Karpas-422 (cell line): ENCODE data around the gene SBNO2. TPM values are rescaled to one million over a fixed set of nuclear protein-coding genes. Genes with fewer than 3 reads are reported as not detected.
A peak's percentile ranks its signal among the peaks of the same experiment; 100 is the strongest.

Source experiments
- DNase-seq: peaks from one replicate; pipeline ENCODE4 v3.0.0-alpha.2; 2015
- H2AFZ ChIP-seq: fragments of 200-600 bp; sonication (generic); 2 replicates; pipeline ENCODE4 v1.6.1; 2014; ENCODE audit warnings: antibody characterized with exemption, low read length, mixed read lengths
- H3K27ac ChIP-seq: fragments of 200-600 bp; sonication (generic); 2 replicates; pipeline ENCODE4 v1.5.1; 2014; ENCODE audit warnings: mild to moderate bottlenecking, low read length, moderate library complexity
- H3K27me3 ChIP-seq: fragments of 200-600 bp; sonication (generic); 2 replicates; pipeline ENCODE4 v1.6.1; 2014; ENCODE audit warnings: low read length, mixed read lengths
- H3K36me3 ChIP-seq: fragments of 200-600 bp; sonication (generic); 2 replicates; pipeline ENCODE4 v1.6.1; 2014; ENCODE audit warnings: low read length, mixed read lengths; ENCODE audit not compliant: insufficient read depth
- H3K4me1 ChIP-seq: fragments of 200-600 bp; sonication (generic); 2 replicates; pipeline ENCODE4 v1.6.1; 2014; ENCODE audit warnings: mild to moderate bottlenecking, low read length, mixed read lengths
- H3K4me2 ChIP-seq: fragments of 200-600 bp; sonication (generic); 2 replicates; pipeline ENCODE4 v1.6.1; 2014; ENCODE audit warnings: low read length, low read depth, mild to moderate bottlenecking; ENCODE audit not compliant: poor library complexity, severe bottlenecking
- H3K4me3 ChIP-seq: fragments of 200-600 bp; sonication (generic); 2 replicates; pipeline ENCODE4 v1.5.1; 2014; ENCODE audit warnings: mild to moderate bottlenecking, antibody characterized with exemption, low read length, mixed read lengths
- H3K79me2 ChIP-seq: fragments of 200-600 bp; sonication (generic); 2 replicates; pipeline ENCODE4 v1.6.1; 2014; ENCODE audit warnings: mild to moderate bottlenecking, low read length, mixed read lengths
- H3K9ac ChIP-seq: fragments of 200-600 bp; sonication (generic); 2 replicates; pipeline ENCODE4 v1.6.0; 2014; ENCODE audit warnings: low read length
- H3K9me2 ChIP-seq: fragments of 200-600 bp; sonication (generic), shearing (Covaris generic); replicated peaks from 2 replicates; pipeline ENCODE4 v1.6.0; 2014; ENCODE audit warnings: mild to moderate bottlenecking, low read length, moderate library complexity; ENCODE audit not compliant: insufficient read depth
- H3K9me3 ChIP-seq: fragments of 300-700, 200-600 bp; sonication (generic); 2 replicates; pipeline ENCODE4 v1.6.1; 2014; ENCODE audit warnings: low read length, mixed read lengths
- H4K20me1 ChIP-seq: fragments of 200-600 bp; sonication (generic); 2 replicates; pipeline ENCODE4 v1.6.1; 2014; ENCODE audit warnings: mild to moderate bottlenecking, antibody characterized with exemption, low read length, low read depth; ENCODE audit not compliant: insufficient read depth
- total RNA-seq: library from RNA; depleted of rRNA; stranded (reverse); fragments of >200 nt; shearing (Covaris generic); gene quantifications from 2 replicates; pipeline ENCODE4 v1.2.3, GENCODE V29; 2014; ENCODE audit warnings: low replicate concordance

SBNO2 gene
- total RNA-seq, 1 experiment from 2014 or later = 7.9 TPM

DNA sequence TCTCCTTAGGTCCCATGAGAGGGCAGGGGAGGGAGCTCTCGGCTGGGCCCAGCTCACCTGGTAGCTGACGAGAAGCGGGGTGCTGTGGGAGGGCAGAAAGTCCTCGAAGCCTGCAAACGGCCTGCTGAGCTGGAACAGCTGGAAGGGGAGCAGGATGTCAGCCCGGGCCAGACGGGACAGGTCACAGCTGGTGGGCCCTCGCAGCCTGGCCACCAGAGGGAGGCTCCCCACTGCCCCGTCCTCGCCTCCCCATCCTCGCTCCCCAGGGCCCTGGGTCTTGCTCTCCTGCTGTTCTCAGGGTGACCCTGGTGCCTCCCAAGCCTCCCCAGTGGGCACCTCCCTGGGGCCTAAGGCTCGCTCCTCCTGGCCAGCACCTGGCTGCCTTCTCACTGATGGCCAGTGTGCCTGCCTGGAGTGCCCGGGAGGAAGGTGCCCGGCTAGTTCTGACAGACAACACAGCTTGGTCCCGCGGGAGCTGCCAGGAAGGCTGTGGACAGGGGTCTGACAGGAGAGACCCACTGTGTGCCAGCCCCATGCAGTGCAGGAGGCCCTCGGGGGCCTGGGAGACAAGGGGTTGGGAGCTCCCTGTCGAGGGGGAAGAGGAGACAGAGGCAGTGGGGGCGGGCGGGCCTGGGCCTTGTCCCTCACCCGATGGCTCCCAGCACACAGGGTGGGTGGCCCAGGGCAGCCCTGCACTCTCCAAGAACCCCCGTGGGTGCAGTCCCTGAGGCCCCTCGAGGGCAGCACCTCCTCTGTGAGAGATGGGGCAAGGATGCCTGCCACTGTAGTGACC is 50.0 kb downstream of the SBNO2 start:
- Histone ChIP-seq H3K4me1 (no peaks in the 10 kb centered on the region), H3K9me2 (no peaks in the 10 kb centered on the region), H3K36me3 (no peaks in the 10 kb centered on the region), H2AFZ (no peak overlapping the region), H3K79me2 (no peaks in the 10 kb centered on the region), H3K4me2 (no peak overlapping the region), H3K9ac (no peak overlapping the region), H3K27ac (no peak overlapping the region), H3K4me3 (no peak overlapping the region), H3K9me3 (no peaks in the 10 kb centered on the region), H3K27me3 (no peaks in the 10 kb centered on the region), H4K20me1 (no peaks in the 10 kb centered on the region; the same call in 1 of the 2 replicates)
- DNase-seq = no peak

DNA sequence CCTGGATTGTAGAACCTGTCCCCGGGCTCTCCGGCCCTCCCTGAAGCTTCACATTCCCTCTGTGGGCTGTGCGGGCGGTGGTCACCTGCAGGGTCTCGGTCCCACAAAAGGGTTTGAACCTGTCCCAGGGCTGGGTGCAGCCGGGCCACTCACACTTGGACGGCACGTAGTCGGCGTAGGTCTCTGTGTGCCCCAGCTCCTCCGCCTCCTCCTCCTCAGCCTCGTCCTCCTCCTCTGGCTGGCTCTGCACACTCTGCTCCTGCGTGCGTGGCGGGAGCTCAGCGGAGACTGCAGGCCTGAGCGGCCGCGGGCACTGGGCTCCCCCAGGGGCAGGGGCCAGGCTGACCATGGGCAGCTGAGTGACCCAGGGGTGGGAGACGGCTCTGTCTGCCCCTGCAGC is 50.7 kb downstream of the SBNO2 start:
- Histone ChIP-seq H3K27ac (no peak overlapping the region), H3K4me1 (no peaks in the 10 kb centered on the region), H2AFZ (no peak overlapping the region), H3K9ac (no peak overlapping the region), H3K79me2 (no peaks in the 10 kb centered on the region), H3K4me3 (no peak overlapping the region), H3K4me2 (no peak overlapping the region), H4K20me1 (no peaks in the 10 kb centered on the region), H3K9me3 (no peaks in the 10 kb centered on the region), H3K36me3 (no peaks in the 10 kb centered on the region), H3K9me2 (no peaks in the 10 kb centered on the region), H3K27me3 (no peaks in the 10 kb centered on the region)
- no peak for DNase-seq

DNA sequence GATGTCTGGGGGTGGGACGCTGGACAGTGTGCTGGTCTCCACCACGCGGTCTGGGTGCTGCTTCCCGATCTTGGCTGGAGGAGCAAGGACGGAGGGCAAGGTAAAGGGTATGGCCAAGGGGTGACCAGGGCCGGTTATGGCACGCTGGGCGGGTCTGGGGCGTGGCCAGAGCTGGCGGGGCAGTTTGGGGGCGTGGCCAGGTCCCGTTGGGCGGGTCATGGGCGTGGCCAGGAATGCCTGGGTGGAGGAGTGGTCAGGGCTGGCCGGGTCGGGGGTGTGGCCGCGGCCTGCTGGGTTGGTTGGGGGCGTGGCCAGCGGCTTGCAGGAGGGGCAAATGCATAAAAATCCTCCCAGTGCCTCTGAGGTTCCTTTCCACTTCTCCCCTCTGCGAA is 51.1 kb downstream of the SBNO2 start:
- Histone ChIP-seq H3K4me2 (no peak overlapping the region), H3K27me3 (no peaks in the 10 kb centered on the region), H4K20me1 (no peaks in the 10 kb centered on the region), H2AFZ (no peak overlapping the region), H3K27ac (no peak overlapping the region), H3K9ac (no peak overlapping the region), H3K79me2 (no peaks in the 10 kb centered on the region), H3K9me2 (no peaks in the 10 kb centered on the region), H3K4me1 (no peaks in the 10 kb centered on the region), H3K4me3 (no peak overlapping the region), H3K9me3 (no peaks in the 10 kb centered on the region), H3K36me3 (no peaks in the 10 kb centered on the region)
- DNase-seq = peak; percentile 95

DNA sequence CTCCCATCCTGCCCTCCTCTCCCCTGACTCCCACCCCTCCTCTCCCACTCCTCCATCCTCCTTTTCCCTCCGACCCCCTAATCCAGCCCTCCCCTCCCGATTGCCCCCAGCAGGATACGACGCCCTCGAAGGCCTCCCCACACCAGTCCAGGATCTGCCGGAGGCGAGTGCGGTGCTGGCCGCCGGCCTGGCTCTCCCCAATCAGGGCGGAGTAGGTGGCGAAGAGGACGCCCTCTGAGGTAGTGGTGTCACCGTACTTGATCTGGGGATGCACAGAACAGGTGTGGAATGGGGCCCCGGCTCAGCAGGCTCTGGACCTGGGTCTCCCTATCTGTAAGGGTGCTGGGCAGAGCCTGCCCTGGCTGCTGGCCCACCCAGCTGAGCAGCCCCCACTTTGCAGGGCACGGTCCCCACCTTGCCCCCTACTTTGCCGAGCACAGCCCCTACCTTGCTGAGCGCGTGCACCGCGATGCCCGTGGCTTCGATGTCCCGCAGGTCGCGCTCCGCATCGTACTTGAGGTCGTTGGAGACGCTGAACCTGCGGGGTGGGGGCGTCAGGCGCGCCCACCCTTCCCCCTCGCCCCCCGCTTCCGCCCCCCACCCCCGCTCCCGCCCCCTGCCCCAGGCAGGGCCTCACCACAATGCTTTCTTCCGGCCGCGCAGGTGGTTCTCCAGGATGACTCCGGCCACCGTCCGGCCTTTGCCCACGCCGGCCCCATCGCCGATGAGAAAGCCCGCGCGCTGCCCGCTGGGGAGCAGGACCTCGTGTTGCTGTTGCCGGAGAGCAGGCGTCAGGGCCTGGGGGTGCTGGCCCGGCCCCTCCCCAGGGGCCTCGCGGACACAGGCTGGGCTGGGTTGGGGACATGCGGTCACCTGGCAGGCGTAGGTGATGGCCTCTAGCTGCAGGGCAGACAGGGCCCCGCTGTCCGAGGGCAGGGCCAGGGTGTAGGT is 51.8 kb downstream of the SBNO2 start:
- no peaks in the 10 kb centered on the region for H3K27me3 ChIP-seq
- no peak overlapping the region for H2AFZ ChIP-seq
- H3K36me3 ChIP-seq = no peaks in the 10 kb centered on the region
- no peak overlapping the region for H3K4me2 ChIP-seq
- no peaks in the 10 kb centered on the region for H3K79me2 ChIP-seq
- no peak overlapping the region for H3K4me3 ChIP-seq
- H3K9me3 ChIP-seq = no peaks in the 10 kb centered on the region
- H3K4me1 ChIP-seq = no peaks in the 10 kb centered on the region
- no peak for DNase-seq
- no peak overlapping the region for H3K9ac ChIP-seq
- no peaks in the 10 kb centered on the region for H4K20me1 ChIP-seq
- H3K27ac ChIP-seq = no peak overlapping the region
- H3K9me2 ChIP-seq = no peaks in the 10 kb centered on the region

DNA sequence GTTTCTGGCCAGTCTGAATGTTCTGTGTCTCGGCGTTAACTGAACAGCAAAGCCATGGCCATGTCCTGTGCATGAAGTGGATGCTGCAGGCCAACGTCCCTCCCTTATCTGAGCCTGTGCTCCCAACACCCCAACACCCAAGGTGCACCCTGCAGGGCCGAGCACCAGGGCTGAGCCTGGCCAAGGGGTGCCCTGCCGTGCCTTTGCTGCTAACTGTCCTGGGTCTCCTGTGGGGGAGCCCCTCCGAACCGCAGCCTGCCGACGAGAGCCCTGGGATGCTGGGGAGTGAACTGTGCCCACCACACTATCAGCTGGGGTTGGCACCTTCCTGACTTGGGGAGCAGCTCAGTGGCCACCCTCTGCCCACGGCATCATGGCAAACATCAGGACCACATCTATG is 52.7 kb downstream of the SBNO2 start:
- Histone ChIP-seq H3K36me3 (no peaks in the 10 kb centered on the region), H4K20me1 (no peaks in the 10 kb centered on the region), H3K9ac (no peak overlapping the region), H2AFZ (no peak overlapping the region), H3K27ac (no peak overlapping the region), H3K9me3 (no peaks in the 10 kb centered on the region), H3K27me3 (no peaks in the 10 kb centered on the region), H3K4me3 (no peak overlapping the region), H3K9me2 (no peaks in the 10 kb centered on the region), H3K79me2 (no peaks in the 10 kb centered on the region), H3K4me2 (no peak overlapping the region), H3K4me1 (no peaks in the 10 kb centered on the region)
- DNase-seq = no peak

DNA sequence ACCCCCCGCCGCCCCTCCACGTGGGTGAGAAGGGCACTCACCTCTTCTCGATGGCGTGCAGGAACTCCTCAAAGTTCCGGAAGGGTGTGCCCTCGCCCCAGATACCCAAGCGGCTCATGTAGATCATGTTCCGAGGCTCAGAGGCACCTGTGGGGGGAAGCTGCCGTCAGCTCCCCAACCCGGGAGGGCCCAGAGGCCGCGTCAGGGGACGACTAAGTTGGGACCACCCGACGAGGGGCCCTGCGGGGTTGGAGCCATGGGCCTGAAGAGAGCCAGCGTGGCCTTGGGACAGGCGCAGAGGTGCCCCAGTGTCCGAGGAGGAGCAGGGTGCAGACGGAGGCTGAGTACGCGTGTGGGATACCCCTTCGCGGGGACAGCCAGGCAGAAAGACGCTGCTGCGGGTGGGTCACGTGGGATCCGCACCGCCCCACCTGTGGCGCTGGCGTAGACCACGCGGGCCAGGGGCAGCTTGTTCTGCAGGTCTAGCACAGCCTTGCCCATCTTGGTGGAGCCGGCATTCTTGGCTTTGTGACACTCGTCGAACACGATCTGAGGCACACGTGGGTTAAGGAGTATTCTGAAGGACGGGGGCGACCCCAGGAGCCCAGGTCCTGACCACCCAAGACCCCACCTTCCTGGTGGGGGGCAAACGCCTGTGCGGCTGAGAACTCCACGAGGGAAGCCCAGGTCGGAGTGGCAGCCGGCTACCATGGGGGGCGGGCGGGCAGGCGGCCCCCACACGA is 54.4 kb downstream of the SBNO2 start:
- Histone ChIP-seq H3K36me3 (no peaks in the 10 kb centered on the region), H3K27me3 (no peaks in the 10 kb centered on the region), H3K9ac (no peak overlapping the region), H4K20me1 (no peaks in the 10 kb centered on the region), H3K4me1 (no peaks in the 10 kb centered on the region), H3K27ac (no peak overlapping the region), H3K9me3 (no peaks in the 10 kb centered on the region), H3K4me3 (no peak overlapping the region), H3K4me2 (no peak overlapping the region), H3K79me2 (no peaks in the 10 kb centered on the region), H2AFZ (no peak overlapping the region), H3K9me2 (no peaks in the 10 kb centered on the region)
- DNase-seq = no peak

DNA sequence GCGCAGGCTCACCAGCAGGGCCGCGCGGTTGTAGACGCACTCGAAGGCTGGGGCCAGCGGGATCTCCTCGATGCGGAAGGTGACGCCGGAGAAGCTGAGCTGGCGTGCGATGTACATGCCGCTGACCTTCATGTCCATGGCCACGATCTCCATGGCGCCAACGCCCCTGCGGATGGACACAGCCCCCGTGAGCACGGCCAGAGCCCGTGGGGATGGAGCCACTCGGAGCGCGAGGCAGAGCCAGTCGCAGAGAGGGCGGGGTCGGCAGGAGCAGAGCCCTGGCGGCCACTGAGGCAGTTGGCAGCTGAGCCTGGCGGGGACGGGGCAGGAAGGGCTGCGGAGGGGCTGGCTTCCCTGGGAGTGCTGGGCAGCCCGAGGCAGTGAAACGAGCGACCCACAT is 55.1 kb downstream of the SBNO2 start:
- Histone ChIP-seq H3K79me2 (no peaks in the 10 kb centered on the region), H3K27me3 (no peaks in the 10 kb centered on the region), H3K9ac (no peak overlapping the region), H3K36me3 (no peaks in the 10 kb centered on the region), H2AFZ (no peak overlapping the region), H3K27ac (no peak overlapping the region), H3K9me3 (no peaks in the 10 kb centered on the region), H3K4me2 (no peak overlapping the region), H3K9me2 (no peaks in the 10 kb centered on the region), H3K4me3 (no peak overlapping the region), H4K20me1 (no peaks in the 10 kb centered on the region), H3K4me1 (no peaks in the 10 kb centered on the region)
- DNase-seq = no peak

DNA sequence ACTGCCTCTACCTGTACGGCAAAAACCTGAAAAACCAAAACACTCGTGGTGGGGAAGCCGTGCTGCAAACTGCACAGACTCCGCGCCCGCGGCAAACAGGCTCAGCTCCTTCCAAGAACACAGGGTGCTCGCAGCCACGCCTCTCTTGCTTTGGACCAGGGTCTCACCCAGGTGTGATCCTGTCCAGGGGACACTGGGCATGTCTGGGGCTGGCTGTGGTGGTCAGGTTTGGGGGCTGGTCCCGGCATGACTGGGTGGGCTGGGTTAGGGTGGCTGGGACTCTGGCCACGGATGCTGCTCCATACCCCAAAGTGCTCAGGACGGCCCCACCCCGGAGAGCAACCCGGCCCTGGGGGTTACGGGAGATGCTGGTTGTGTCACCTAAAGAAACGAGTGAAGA is 56.4 kb downstream of the SBNO2 start:
- Histone ChIP-seq H3K27ac (no peak overlapping the region), H3K27me3 (no peaks in the 10 kb centered on the region)

More for the DNA sequence above, 56.4 kb downstream of the SBNO2 start:
- peaks cover 5% of the 10 kb centered on the region; the same call in 1 of the 2 replicates for H4K20me1 ChIP-seq
- DNase-seq = no peak
- H3K36me3 ChIP-seq = no peaks in the 10 kb centered on the region
- H3K9me3 ChIP-seq = no peaks in the 10 kb centered on the region
- no peak overlapping the region for H2AFZ ChIP-seq
- no peaks in the 10 kb centered on the region for H3K79me2 ChIP-seq
- H3K4me2 ChIP-seq = no peak overlapping the region
- H3K4me3 ChIP-seq = no peak overlapping the region
- peaks cover 3% of the 10 kb centered on the region; the same call in 1 of the 2 replicates for H3K4me1 ChIP-seq
- no peak overlapping the region for H3K9ac ChIP-seq
- H3K9me2 ChIP-seq = no peaks in the 10 kb centered on the region
